ENCODE results near the gene SNTG2. TPM values are rescaled to one million over a fixed set of nuclear protein-coding genes. Genes with fewer than 3 reads are reported as not detected.

The SNTG2 gene
- total and polyA plus RNA-seq, 2 donors (not counting 1 experiment from before 2014, with no cell fraction given): 0.06 TPM; not detected in 1

DNA sequence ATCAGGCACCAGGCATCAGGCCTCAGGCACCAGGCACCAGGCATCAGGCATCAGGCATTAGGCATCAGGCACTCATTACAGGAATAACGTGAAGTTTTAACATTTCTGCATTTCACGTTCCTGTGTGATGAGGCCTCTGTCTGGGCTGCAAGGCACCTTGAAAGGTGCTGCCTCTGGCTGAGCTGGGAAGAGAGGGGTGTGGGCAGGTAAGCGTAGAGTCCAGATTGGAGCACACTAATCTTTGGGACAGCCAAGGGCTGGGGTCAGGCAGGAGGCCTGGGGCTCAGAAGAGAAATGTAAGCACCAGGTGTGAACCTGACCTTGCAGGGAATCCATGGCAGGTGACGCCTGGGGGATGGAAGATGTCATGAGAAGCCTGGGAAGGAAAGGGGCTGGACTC lies 25.3 kb upstream of the SNTG2 start:
- Histone ChIP-seq H3K27ac (ENCODE audit: insufficient read depth, low read length) (no peak overlapping the region), H2AFZ (ENCODE audit: low read length) (no peak overlapping the region), H3K4me2 (ENCODE audit: extremely low read depth, insufficient read depth, low read length) (no peak overlapping the region), H3K79me2 (ENCODE audit: control insufficient read depth, insufficient read depth, low read length) (no peaks in the 10 kb centered on the region), H4K20me1 (ENCODE audit: control insufficient read depth, extremely low read depth, insufficient read depth, low read length) (no peaks in the 10 kb centered on the region), H3K9me3 (ENCODE audit: control insufficient read depth, insufficient read depth, low read depth, low read length) (no peaks in the 10 kb centered on the region), H3K4me3 (replicated peaks in 1 of 4; ENCODE audit: control extremely low read depth in 1 of 4, insufficient read depth in 1 of 4, low read depth in 3 of 4, low read length in 4 of 4) (no peak overlapping the region), H3K4me1 (ENCODE audit: control insufficient read depth, extremely low read depth, insufficient read depth, low read length) (no peaks in the 10 kb centered on the region), H3K27me3 (ENCODE audit: control insufficient read depth, insufficient read depth, low read length) (no peaks in the 10 kb centered on the region), H3K36me3 (ENCODE audit: control insufficient read depth, insufficient read depth, low read length) (no peaks in the 10 kb centered on the region), H3K9ac (ENCODE audit: insufficient read depth, low read length) (no peak overlapping the region)
- TF ChIP-seq EZH2 (IDR thresholded peaks at IDR 0.05; ENCODE audit: low read length, missing control alignments): no peak
- TF ChIP-seq, protein P1, sequence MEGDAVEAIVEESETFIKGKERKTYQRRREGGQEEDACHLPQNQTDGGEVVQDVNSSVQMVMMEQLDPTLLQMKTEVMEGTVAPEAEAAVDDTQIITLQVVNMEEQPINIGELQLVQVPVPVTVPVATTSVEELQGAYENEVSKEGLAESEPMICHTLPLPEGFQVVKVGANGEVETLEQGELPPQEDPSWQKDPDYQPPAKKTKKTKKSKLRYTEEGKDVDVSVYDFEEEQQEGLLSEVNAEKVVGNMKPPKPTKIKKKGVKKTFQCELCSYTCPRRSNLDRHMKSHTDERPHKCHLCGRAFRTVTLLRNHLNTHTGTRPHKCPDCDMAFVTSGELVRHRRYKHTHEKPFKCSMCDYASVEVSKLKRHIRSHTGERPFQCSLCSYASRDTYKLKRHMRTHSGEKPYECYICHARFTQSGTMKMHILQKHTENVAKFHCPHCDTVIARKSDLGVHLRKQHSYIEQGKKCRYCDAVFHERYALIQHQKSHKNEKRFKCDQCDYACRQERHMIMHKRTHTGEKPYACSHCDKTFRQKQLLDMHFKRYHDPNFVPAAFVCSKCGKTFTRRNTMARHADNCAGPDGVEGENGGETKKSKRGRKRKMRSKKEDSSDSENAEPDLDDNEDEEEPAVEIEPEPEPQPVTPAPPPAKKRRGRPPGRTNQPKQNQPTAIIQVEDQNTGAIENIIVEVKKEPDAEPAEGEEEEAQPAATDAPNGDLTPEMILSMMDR (conservative IDR thresholded peaks at IDR 0.05 in 1 of 2, IDR thresholded peaks at IDR 0.05 in 1 of 2; ENCODE audit: low read depth in 1 of 2, low read length in 2 of 2): no peak
- DNase-seq (ENCODE audit: low read depth in 2 of 2): no peak

DNA sequence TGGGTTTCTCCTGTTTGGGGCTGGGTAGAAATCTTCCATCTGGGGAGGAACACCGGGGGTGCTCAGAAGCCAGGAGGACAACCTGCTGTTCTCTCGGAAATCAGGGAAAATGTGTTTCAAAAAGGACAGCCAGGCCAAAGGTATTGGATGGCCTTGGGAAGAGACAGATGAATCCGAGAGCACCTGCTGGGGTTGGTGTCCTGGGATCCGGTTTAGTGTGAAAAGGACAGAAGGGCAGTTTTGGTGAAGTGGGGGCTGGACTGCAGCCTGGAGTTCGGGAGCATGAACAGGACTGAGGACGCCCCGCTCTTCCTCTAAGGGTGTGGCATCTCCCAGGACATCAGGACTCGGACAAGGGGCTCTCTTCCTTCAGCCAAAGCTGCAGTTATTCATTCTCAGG lies 24.9 kb upstream of the SNTG2 start:
- Histone ChIP-seq H3K4me1 (ENCODE audit: control insufficient read depth, extremely low read depth, insufficient read depth, low read length) (no peaks in the 10 kb centered on the region), H3K27me3 (ENCODE audit: control insufficient read depth, insufficient read depth, low read length) (no peaks in the 10 kb centered on the region), H3K27ac (ENCODE audit: insufficient read depth, low read length) (no peak overlapping the region), H3K9ac (ENCODE audit: insufficient read depth, low read length) (no peak overlapping the region), H3K4me3 (replicated peaks in 1 of 4; ENCODE audit: control extremely low read depth in 1 of 4, insufficient read depth in 1 of 4, low read depth in 3 of 4, low read length in 4 of 4) (no peak overlapping the region), H3K9me3 (ENCODE audit: control insufficient read depth, insufficient read depth, low read depth, low read length) (no peaks in the 10 kb centered on the region), H3K79me2 (ENCODE audit: control insufficient read depth, insufficient read depth, low read length) (no peaks in the 10 kb centered on the region), H2AFZ (ENCODE audit: low read length) (no peak overlapping the region), H3K36me3 (ENCODE audit: control insufficient read depth, insufficient read depth, low read length) (no peaks in the 10 kb centered on the region), H3K4me2 (ENCODE audit: extremely low read depth, insufficient read depth, low read length) (no peak overlapping the region), H4K20me1 (ENCODE audit: control insufficient read depth, extremely low read depth, insufficient read depth, low read length) (no peaks in the 10 kb centered on the region)
- no peak for TF ChIP-seq EZH2 (IDR thresholded peaks at IDR 0.05; ENCODE audit: low read length, missing control alignments)
- no peak for DNase-seq (ENCODE audit: low read depth in 2 of 2)

DNA sequence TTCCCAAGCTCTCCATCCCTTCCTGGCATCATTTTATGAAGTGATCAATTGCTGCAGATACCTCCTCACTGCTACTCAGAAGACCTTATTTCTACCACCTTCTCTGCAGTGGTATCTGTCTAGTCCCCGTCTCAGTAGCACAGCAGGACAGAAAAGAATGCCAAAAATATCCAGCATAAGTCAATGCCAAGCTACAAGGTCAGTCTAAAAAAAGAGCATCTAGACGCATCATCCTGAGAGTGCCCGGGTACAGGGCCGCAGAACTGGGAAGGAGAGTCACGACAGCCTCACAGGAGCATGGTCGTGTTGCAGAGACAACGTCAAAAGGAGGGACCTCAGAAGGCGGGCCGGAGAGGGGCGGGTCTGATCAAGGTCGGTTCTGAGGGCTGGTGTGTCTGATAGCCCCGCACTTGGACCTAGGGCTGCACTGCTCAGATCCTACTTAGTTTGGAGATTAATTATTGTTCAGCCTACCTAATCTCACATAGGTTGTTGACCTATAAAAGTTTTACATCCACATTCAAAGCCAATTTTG lies 24.3 kb upstream of the SNTG2 start:
- DNase-seq (ENCODE audit: low read depth in 2 of 2): no peak
- Histone ChIP-seq H3K27me3 (ENCODE audit: control insufficient read depth, insufficient read depth, low read length) (no peaks in the 10 kb centered on the region), H2AFZ (ENCODE audit: low read length) (no peak overlapping the region), H3K4me3 (replicated peaks in 1 of 4; ENCODE audit: control extremely low read depth in 1 of 4, insufficient read depth in 1 of 4, low read depth in 3 of 4, low read length in 4 of 4) (no peak overlapping the region), H3K4me2 (ENCODE audit: extremely low read depth, insufficient read depth, low read length) (no peak overlapping the region), H3K9ac (ENCODE audit: insufficient read depth, low read length) (no peak overlapping the region), H3K27ac (ENCODE audit: insufficient read depth, low read length) (no peak overlapping the region), H3K9me3 (ENCODE audit: control insufficient read depth, insufficient read depth, low read depth, low read length) (no peaks in the 10 kb centered on the region), H4K20me1 (ENCODE audit: control insufficient read depth, extremely low read depth, insufficient read depth, low read length) (no peaks in the 10 kb centered on the region), H3K36me3 (ENCODE audit: control insufficient read depth, insufficient read depth, low read length) (no peaks in the 10 kb centered on the region), H3K4me1 (ENCODE audit: control insufficient read depth, extremely low read depth, insufficient read depth, low read length) (no peaks in the 10 kb centered on the region), H3K79me2 (ENCODE audit: control insufficient read depth, insufficient read depth, low read length) (no peaks in the 10 kb centered on the region)
- no peak for TF ChIP-seq EZH2 (IDR thresholded peaks at IDR 0.05; ENCODE audit: low read length, missing control alignments)
- TF ChIP-seq, protein P1 (conservative IDR thresholded peaks at IDR 0.05 in 1 of 2, IDR thresholded peaks at IDR 0.05 in 1 of 2; ENCODE audit: low read depth in 1 of 2, low read length in 2 of 2): no peak
